RPMI7951 (cell line): Measurements from ENCODE around the gene TEKTIP1. TPM values are rescaled to one million over a fixed set of nuclear protein-coding genes. Genes with fewer than 3 reads are reported as not detected.
A peak's percentile ranks its signal among the peaks of the same experiment; 100 is the strongest.

Experiments
- DNase-seq: peaks from one replicate; pipeline ENCODE4 v3.0.0-alpha.2; 2012; ENCODE audit warnings: low read depth
- total RNA-seq: library from RNA; depleted of rRNA; stranded (reverse); fragments of >200 nt; shearing (Covaris generic); gene quantifications from 2 replicates; pipeline ENCODE4 v1.2.3, GENCODE V29; 2014; rRNA removed

TEKTIP1 gene
- not detected in 2 replicates for total RNA-seq

GRCh38 chr19:3538965-3539755 lies at the start of gene TEKTIP1:
Gene TEKTIP1 (plus strand): TSS chr19:3539174. CDS start chr19:3539178, 4 bp downstream.
- peak; percentile 68 for DNase-seq

DNA sequence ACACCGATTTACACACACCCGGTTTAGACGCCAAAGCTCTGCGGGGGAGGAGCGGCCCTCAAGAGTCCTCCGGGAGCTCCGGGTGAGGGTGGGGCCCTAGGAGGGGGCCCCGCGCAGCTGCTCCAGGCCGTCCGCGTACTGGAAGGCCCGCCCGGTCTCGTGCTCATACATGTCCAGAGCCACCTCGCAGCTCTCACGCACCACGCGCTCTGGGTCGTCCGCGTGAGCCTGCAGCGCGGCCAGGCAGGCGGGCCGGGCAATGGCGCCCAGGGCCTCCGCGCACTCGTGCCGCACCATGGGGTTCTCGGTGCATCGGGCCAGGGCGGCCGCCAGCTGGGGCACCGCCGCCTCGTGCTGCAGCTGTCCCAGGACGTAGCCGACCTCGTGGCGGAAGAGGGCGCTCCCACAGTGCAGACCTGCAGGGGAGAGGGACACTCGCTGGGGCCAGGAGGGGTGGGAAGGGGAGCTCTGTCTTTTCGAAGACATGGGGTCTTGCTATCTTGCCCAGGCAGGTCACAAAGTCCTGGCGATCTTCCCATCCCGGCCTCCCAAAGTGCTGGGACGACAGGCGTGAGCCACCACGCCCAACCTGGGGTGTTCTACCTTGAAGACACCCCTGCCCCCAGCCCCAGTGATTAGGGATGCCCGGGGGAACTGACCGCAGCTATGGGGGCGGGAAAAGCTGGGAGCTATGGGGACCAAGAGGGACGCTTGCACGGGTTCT lies 47.4 kb upstream of the TEKTIP1 start:
- no peak for DNase-seq

- no peak for DNase-seq
Observed at GRCh38 chr19:3492131-3492839, 46.7 kb upstream of the TEKTIP1 start.

DNA sequence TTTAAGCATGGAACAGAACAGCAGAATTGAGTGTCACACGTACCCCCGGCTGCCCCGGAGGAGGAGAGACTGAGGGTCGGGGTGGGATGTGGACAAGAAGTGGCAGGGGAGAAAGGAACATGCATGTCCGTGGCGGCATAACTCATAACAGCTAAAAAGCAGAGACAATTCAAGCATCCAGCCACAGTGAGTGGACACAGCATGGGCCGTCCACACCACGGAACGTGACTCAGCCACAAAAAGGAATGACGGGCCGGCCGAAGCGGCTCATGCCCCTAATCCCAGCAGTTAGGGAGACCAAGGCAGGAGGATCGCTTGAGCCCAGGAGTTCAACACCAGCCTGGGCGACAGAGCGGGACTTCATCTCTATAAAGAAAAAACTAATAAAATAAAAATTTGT lies 46.1 kb upstream of the TEKTIP1 start:
- DNase-seq = no peak

DNA sequence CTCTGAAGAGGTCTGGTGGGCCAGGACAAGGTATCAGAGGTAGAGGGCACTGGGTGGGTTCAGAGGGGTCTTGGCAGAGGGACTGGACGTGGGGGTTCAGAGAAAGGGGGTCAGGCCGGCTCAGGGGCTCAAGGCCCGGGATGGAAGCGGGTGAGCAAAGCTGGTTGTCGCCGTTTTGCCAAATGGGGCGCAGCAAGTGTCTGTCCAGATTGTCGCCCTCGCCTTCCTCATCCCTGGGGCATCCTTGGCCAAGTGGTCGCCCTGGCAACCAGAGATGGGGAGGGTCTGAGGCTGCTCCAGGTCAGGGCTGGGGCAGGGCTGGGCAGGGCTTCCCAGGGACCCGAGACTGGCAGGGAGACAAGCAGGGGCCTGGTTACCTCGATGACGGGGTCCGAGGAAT lies 45.3 kb upstream of the TEKTIP1 start:
- DNase-seq = no peak

DNA sequence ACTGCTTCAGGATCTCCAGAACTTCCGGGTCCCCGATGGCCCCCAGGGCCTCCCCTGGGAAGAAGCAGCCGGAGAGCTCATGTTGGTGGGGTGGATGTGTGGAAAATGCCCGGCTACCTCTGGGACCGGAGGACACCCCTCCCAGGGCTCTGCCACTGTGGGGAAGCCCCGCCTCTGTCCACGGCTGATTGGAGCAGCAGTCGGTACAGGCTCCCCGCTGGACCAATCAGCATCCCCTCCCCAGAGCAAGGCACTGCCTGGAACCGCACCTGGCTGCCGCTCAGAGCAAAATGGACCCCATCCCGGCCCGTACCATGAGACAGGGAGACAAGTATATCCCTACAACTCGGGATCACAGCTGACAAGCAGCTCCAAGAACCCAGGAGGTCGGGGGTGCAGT lies 44.9 kb upstream of the TEKTIP1 start:
- DNase-seq = no peak

DNA sequence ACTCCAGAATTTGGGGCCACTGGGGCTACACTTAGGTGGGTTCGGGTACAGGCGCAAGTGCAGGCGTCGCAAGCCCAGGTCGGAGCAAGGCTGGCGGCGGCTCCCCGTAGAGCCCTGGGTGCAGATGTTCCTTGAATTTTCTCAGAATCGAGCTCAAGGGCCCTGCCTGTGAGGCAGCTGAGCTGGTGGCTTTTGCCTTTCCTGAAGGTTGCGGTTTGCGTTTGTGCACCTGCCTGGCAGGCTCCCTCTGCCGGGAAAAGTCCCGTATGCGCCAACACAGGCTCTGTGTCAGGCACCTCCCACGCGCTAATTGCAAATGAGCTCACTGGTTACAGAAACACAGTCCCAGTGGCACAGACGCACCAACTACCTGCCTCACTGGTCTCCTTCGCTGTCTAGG lies 44.4 kb upstream of the TEKTIP1 start:
- no peak for DNase-seq

DNA sequence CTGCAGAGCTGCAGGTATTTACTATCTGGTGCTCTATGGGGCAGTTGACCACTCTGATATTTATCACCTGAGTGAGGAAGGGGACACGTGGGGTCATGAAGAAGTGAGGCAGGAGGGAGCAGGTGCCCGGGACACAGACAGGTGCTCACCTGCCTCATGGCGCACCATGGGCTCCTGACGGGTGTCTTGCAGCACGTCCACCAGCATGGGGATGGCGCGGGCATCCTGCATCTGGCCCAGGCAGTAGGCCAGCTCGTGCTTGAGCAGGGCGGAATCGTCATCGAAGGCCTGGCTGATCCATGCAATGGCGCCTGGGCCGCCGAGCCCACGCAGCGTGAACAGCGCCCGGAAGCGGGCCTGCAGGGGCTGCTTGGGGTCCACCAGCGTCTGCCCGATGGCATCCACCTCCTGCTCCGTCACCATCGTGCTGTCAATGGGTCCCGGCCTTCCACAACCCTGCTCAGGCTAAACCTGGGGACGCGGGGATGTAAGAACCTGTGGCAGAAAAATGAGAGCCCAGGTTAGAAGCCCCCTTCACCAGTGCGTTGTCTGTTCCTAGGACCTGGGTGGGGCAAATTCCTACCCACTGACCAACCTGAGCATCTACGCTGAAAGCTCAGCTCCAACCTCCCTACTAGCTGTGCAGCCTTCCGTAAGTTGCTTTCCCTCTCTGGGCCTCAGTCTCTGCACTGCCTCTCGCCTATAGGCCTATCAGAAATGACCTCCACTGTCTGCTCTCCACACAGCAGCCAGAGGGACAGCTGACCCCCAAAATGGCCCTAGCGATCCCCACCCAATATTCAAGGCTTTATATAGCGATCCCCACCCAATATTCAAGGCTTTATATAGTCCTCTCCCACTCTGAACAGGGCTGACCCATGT lies 42.3 kb upstream of the TEKTIP1 start:
- DNase-seq = no peak

- no peak for DNase-seq
Observed at GRCh38 chr19:3497757-3498520, 41.0 kb upstream of the TEKTIP1 start.

GRCh38 chr19:3499738-3500428 lies 39.1 kb upstream of the TEKTIP1 start:
- no peak for DNase-seq

DNA sequence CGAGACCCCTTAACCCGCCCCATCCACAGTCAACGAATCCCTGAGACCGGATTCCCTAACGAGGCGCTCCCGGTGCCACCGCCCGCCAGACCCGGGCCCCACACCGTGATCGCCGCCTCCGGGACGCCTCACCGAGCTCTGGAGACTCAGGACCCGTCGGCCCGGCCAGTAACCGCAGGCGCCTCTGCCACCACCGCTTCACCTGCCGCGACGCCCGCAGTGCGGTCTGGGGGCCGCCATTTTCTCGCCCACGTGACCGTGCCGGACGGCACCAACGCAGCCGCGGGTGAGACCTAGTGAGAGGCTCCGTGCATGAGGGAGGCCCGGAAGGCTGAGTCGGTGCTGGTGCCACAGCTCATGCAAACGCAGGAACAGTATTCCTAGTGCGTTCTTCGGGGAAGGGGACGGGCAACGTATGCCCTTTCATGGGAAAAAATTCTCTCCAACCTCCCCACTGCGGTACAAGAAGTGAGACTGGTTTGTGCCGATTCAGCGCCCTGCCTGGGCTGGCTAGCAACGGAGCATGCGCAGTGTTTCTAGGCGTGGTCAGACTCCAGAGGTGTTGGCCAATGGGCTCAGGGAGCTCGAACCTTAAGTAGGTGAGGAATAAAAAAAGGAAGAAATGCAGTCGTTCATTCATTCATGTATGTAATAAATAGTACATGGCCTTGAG lies 38.4 kb upstream of the TEKTIP1 start, which contains the start of gene DOHH:
DOHH (minus strand) TSS at position 246 of the 673 bp plus-strand sequence. CDS start 3,860 bp downstream, outside the sequence.
- peak; percentile 93 for DNase-seq

DNA sequence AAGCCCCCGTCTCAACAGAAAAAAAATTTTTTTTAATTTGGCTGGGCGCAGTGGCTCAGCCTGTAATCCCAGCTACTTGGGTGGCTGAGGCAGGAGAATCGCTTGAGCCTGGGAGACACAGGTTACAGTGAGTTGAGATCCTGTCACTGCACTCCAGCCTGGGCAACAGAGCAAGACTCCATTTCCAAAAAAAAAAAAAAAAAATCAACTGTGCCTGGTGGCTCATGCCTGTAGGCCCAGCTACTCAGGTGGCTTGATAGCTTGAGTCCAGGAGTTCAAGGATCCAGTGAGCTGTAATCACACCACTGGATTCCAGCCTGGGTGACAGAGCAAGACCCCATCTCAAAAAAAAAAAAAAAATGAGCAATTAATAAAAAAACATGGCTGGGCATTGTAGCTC lies 37.2 kb upstream of the TEKTIP1 start:
- DNase-seq = no peak

GRCh38 chr19:3503036-3503572 lies 35.9 kb upstream of the TEKTIP1 start:
- DNase-seq = no peak

- DNase-seq = no peak
Observed at GRCh38 chr19:3504735-3505134, 34.2 kb upstream of the TEKTIP1 start.

DNA sequence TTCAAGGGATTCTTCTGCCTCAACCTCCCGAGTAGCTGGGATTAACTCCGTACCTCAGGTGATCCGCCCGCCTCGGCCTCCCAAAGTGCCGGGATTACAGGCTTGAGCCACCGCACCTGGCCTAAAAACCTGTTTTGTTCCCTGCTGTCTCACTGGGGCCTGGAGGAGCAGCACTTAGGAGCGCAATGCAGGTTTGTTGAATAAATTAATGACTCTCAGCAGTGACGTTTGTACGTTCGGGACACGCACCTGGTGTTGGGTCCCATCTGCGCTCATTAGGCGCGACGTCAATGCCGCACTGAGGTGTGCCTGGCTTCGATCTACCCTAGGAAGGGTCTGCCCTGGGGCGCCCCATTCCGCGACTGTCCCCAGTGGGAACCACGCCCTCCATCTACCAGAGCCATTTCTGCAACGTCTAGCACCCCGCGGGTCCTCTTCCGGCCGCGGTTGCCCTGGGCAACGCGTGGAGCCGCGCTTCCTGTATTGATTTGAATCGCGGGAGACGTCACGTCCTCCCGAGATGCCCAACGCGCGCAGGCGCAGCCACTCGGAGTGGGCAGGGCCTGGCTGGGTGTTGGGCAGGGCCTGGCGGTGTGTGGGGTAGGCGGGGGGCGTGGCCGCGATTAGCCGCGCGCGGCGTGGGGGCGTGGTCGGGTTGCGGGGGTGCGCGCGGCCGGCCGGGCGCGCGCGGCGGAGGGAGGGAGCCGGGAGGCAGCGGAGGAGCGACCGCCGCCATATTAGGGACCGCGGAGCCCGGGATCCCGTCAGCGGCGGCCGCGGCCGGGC lies 33.2 kb upstream of the TEKTIP1 start, which contains the start of gene FZR1:
FZR1 (plus strand) TSS at position 714 of the 786 bp plus-strand sequence. CDS start 16,679 bp downstream, outside the sequence.
- peak; percentile 98 for DNase-seq

- DNase-seq = no peak
Observed at GRCh38 chr19:3506384-3507340, 32.3 kb upstream of the TEKTIP1 start.
